ENCODE data around the gene LIX1L. TPM values are rescaled to one million over a fixed set of nuclear protein-coding genes. Genes with fewer than 3 reads are reported as not detected.

The LIX1L gene
- total and polyA plus RNA-seq, 2 of the 13 experiments (the other 11 are each of a cell fraction or from before 2014, with no cell fraction given), result 8.1 to 24.9 TPM

- no peak for TF ChIP-seq KDM5A (IDR thresholded peaks at IDR 0.05; ENCODE audit: borderline replicate concordance, low read length)
- no peak for TF ChIP-seq NR0B2 (CRISPR knock-in tag; IDR thresholded peaks at IDR 0.05)
- no peak for TF ChIP-seq ZNF232 (CRISPR knock-in tag; IDR thresholded peaks at IDR 0.05; ENCODE audit: borderline replicate concordance)
- TF ChIP-seq ZNF644 (CRISPR knock-in tag; IDR thresholded peaks at IDR 0.05; ENCODE audit: low read depth), result no peak
- TF ChIP-seq ZSCAN12 (CRISPR knock-in tag; IDR thresholded peaks at IDR 0.05), result no peak
- 0 out of 2 replicates have a peak, but pooled peaks have one; percentile 48 for TF ChIP-seq AHDC1 (CRISPR knock-in tag; IDR thresholded peaks at IDR 0.05; ENCODE audit: borderline replicate concordance)
- TF ChIP-seq ZKSCAN5 (CRISPR knock-in tag; IDR thresholded peaks at IDR 0.05), result no peak
- no peak for TF ChIP-seq PAX8 (CRISPR knock-in tag; IDR thresholded peaks at IDR 0.05; ENCODE audit: borderline replicate concordance)
- TF ChIP-seq ZNF205 (CRISPR knock-in tag; IDR thresholded peaks at IDR 0.05), result peak; percentile 39; the same call in 1 of the 2 replicates
- no peak for TF ChIP-seq ZNF512B (CRISPR knock-in tag; IDR thresholded peaks at IDR 0.05; ENCODE audit: borderline replicate concordance)
- no peak for TF ChIP-seq ZNF260 (CRISPR knock-in tag; IDR thresholded peaks at IDR 0.05; ENCODE audit: borderline replicate concordance, low read depth)
- TF ChIP-seq HMGXB4 (CRISPR knock-in tag; IDR thresholded peaks at IDR 0.05; ENCODE audit: borderline replicate concordance in 1 of 2, low read depth in 1 of 2), result peak; percentile 62 to 76; a peak in 3 of 4 replicates
- no peak; the same call in 1 of the 2 replicates for TF ChIP-seq AKAP8 (CRISPR knock-in tag; IDR thresholded peaks at IDR 0.05)
- 0 out of 2 replicates have a peak, but pooled peaks have one; percentile 27 for TF ChIP-seq TFDP1 (CRISPR knock-in tag; IDR thresholded peaks at IDR 0.05; ENCODE audit: borderline replicate concordance)
Observed at GRCh38 chr1:145964328-145965118, 6.7 kb upstream of the LIX1L start, which contains the start of the genes ANKRD34A and POLR3GL (continued).

Measured in HepG2 (cell line).